ENCODE measurements around the gene PLEKHA5. TPM values are rescaled to one million over a fixed set of nuclear protein-coding genes. Genes with fewer than 3 reads are reported as not detected.
"Not testable (repeated sequence)": the region's sequence is repeated elsewhere in the genome, so short reads cannot be mapped to it uniquely, and the experiment has no call there.

The PLEKHA5 gene
- total RNA-seq, 2 experiments from 2014 or later = 2.1 to 3.2 TPM

- H3K36me3 Mint-ChIP-seq (ENCODE audit: low read depth) = no peaks in the 10 kb centered on the region
- no peaks in the 10 kb centered on the region for H3K9me3 Mint-ChIP-seq
- H3K27ac Mint-ChIP-seq = no peak overlapping the region
- intact Hi-C loops (cut with micrococcal nuclease) = no loop called here
- no peak overlapping the region for H3K4me3 Mint-ChIP-seq
- no peaks in the 10 kb centered on the region for H3K27me3 Mint-ChIP-seq
- H3K4me1 Mint-ChIP-seq (ENCODE audit: low read depth) = no peaks in the 10 kb centered on the region
- TF ChIP-seq, protein P1, sequence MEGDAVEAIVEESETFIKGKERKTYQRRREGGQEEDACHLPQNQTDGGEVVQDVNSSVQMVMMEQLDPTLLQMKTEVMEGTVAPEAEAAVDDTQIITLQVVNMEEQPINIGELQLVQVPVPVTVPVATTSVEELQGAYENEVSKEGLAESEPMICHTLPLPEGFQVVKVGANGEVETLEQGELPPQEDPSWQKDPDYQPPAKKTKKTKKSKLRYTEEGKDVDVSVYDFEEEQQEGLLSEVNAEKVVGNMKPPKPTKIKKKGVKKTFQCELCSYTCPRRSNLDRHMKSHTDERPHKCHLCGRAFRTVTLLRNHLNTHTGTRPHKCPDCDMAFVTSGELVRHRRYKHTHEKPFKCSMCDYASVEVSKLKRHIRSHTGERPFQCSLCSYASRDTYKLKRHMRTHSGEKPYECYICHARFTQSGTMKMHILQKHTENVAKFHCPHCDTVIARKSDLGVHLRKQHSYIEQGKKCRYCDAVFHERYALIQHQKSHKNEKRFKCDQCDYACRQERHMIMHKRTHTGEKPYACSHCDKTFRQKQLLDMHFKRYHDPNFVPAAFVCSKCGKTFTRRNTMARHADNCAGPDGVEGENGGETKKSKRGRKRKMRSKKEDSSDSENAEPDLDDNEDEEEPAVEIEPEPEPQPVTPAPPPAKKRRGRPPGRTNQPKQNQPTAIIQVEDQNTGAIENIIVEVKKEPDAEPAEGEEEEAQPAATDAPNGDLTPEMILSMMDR (IDR thresholded peaks at IDR 0.05) = no peak
- ChIA-PET CTCF (no interaction called here), POLR2A (no interaction called here)
- ATAC-seq = no peak
- DNase-seq = no peak
Observed at GRCh38 chr12:19394385-19394784, 264.9 kb downstream of the PLEKHA5 start.

- no peak for DNase-seq
- intact Hi-C loops (cut with micrococcal nuclease) = no loop called here
- TF ChIP-seq, protein P1 (IDR thresholded peaks at IDR 0.05) = no peak
- Mint-ChIP-seq H3K4me1 (ENCODE audit: low read depth) (no peaks in the 10 kb centered on the region), H3K27ac (no peak overlapping the region), H3K9me3 (no peaks in the 10 kb centered on the region), H3K36me3 (ENCODE audit: low read depth) (no peaks in the 10 kb centered on the region), H3K4me3 (no peak overlapping the region), H3K27me3 (no peaks in the 10 kb centered on the region)
- ChIA-PET CTCF (no interaction called here), POLR2A (no interaction called here)
- no peak for ATAC-seq
Observed at GRCh38 chr12:19397534-19397933, 268.0 kb downstream of the PLEKHA5 start.

DNA sequence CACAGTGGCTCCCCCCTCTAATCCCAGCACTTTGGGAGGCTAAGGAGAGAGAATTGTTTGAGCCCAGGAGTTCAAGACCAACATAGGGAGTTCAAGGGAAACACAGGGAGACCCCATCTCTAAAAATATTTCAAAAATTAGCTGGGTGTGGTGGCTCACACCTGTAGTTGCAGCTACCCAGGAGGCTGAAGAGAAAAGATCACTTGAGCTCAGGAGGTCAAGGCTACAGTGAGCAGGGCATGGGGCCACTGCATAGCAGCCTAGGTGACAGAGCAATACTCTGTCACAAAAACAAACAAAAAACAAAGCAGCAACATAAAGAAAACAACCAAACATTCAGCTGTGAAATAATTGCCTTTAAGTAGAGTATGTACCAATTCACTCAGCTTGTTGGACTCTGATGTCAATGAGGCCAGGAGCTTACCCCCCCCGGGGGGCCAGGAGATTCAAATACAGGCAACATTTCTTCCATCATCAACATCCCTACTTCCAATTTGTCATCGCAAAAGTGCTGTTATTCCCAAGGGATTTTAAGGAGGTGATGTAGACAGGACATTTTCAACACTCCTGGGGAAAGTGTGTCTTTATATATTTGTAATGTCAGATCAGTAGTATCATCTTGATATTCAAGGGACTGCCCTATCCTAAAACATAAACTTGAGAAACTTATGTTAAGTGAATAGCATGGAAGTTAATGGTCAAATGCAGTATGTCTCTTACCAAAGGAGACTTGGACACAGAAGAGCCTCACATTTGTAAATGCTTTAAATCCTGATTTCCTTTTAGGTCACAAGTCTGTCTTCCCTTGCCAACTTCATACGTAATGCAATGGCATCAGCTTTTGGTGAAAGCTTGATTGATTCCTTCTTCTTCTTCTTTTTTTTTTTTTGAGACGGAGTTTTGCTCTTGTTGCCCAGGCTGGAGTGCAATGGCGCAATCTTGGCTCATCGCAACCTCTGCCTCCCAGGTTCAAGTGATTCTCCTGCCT, 269.1 kb downstream of the PLEKHA5 start:
- intact Hi-C loops (cut with micrococcal nuclease) = no loop called here
- Mint-ChIP-seq H3K9me3 (no peaks in the 10 kb centered on the region), H3K27me3 (no peaks in the 10 kb centered on the region), H3K36me3 (ENCODE audit: low read depth) (no peaks in the 10 kb centered on the region), H3K4me3 (no peak overlapping the region), H3K27ac (no peak overlapping the region), H3K4me1 (ENCODE audit: low read depth) (peaks cover 3% of the 10 kb centered on the region)
- TF ChIP-seq, protein P1 (IDR thresholded peaks at IDR 0.05) = no peak
- ChIA-PET POLR2A (no interaction called here), CTCF (no interaction called here)
- DNase-seq (no peak), ATAC-seq (no peak)

- H3K27ac Mint-ChIP-seq; DNase-seq; intact Hi-C loops (cut with micrococcal nuclease); ATAC-seq; H3K4me3 Mint-ChIP-seq; H3K36me3 Mint-ChIP-seq (ENCODE audit: low read depth); H3K9me3 Mint-ChIP-seq; H3K27me3 Mint-ChIP-seq; CTCF ChIA-PET: not testable (repeated sequence)
- H3K4me1 Mint-ChIP-seq (ENCODE audit: low read depth) = peaks cover 12% of the 10 kb centered on the region
- POLR2A ChIA-PET = interaction anchor here (0.6 kb wide), 1 partner anchor 197 kb away, joined by 3 read pairs; no protein-coding TSS in a partner anchor
Observed at GRCh38 chr12:19400649-19401285, 271.2 kb downstream of the PLEKHA5 start.

- Mint-ChIP-seq H3K4me1 (ENCODE audit: low read depth) (peaks cover 12% of the 10 kb centered on the region), H3K36me3 (ENCODE audit: low read depth) (peaks cover 4% of the 10 kb centered on the region), H3K27ac (no peak overlapping the region), H3K9me3 (peaks cover 8% of the 10 kb centered on the region), H3K27me3 (no peaks in the 10 kb centered on the region), H3K4me3 (no peak overlapping the region)
- CTCF ChIA-PET = no interaction called here
- no peak for ATAC-seq
- POLR2A ChIA-PET = no interaction called here
- DNase-seq = no peak
- intact Hi-C loops (cut with micrococcal nuclease) = no loop called here
- TF ChIP-seq, protein P1 (IDR thresholded peaks at IDR 0.05) = no peak
Observed at GRCh38 chr12:19402211-19402610, 272.7 kb downstream of the PLEKHA5 start.

Measured in activated CD8-positive, alpha-beta T cell treated with anti-CD3 and anti-CD28 coated beads for 36 hours (primary cell).